KOPT-K1 (cell line): ENCODE measurements around the gene EXOC8.

Experiments
- H3K27ac ChIP-seq: fragments of 200-600 bp; sonication (generic); 2 replicates; pipeline ENCODE4 v1.5.1; 2016; ENCODE audit warnings: antibody characterized with exemption, mild to moderate bottlenecking, low read depth, low read length; ENCODE audit not compliant: poor library complexity, severe bottlenecking
- H3K36me3 ChIP-seq: fragments of 200-600 bp; sonication (generic); 2 replicates; pipeline ENCODE4 v1.5.1; 2017; ENCODE audit warnings: antibody characterized with exemption, mild to moderate bottlenecking, low read length, moderate library complexity; ENCODE audit not compliant: insufficient read depth
- H3K9me3 ChIP-seq: fragments of 200-600 bp; sonication (generic); 2 replicates; pipeline ENCODE4 v1.5.1; 2017; ENCODE audit warnings: antibody characterized with exemption, low read length, mild to moderate bottlenecking; ENCODE audit not compliant: insufficient read depth, poor library complexity, severe bottlenecking

EXOC8 gene

DNA sequence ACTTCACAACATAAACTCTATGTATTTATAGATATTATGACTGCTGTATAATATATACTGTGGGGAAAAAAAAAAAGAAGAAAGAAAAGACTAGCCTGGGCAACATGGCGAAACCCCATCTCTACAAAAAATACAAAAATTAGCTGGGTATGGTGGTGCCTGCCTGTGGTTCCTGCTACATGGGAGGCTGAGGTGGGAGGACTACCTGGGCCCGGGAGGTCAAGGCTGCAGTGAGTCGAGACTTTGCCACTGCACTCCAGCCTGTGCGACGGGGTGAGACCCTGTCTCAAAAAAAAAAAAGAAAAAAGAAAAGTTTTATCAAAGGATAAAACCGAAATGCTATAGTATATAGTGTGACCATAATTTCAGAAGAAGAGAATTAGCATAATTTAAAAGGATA is 2.7 kb downstream of the EXOC8 start:
- H3K27ac ChIP-seq, result no peak overlapping the region
- H3K36me3 ChIP-seq, result peaks cover 24% of the 10 kb centered on the region
- H3K9me3 ChIP-seq, result no peaks in the 10 kb centered on the region

GRCh38 chr1:231334079-231334666 is 3.5 kb downstream of the EXOC8 start:
- H3K27ac ChIP-seq, result no peak overlapping the region
- peaks cover 24% of the 10 kb centered on the region for H3K36me3 ChIP-seq
- H3K9me3 ChIP-seq, result no peaks in the 10 kb centered on the region

DNA sequence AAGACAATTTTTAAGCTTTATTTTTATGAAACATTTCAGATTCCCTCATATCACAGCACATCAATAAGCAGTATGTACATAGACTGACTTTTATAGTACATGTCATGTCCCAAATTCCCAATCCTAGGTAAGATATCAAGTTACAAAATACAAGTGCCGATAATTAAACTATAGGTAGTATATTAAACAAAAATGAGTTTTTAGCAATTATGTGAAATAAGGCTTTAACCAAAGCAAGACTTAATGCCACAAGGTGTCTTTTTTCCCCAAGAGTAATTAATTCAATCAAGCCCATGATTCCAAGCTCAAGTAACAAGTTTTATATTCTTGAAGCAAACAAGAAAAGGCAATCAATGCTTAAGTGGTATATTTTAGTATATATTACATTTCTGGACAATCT is 4.9 kb downstream of the EXOC8 start:
- H3K9me3 ChIP-seq, result no peaks in the 10 kb centered on the region

DNA sequence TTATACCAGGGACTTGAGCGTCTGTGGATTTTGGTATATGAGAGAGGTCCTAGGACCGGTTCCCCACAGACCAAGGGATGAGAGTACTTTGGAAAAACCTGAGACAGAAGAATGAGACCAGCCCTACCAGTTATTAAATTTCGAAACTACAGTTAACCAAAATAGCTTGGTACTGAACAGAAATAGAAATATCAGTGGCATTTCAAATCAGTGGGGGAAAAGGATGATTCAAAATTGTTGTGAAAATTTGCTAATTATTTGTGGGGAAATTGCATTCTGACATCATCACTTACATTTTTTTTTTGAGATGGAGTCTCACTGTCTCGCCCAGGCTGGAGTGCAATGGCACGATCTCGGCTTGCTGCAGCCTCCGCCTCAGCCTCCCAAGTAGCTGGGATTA is 8.2 kb downstream of the EXOC8 start:
- peaks cover 12% of the 10 kb centered on the region for H3K36me3 ChIP-seq
- H3K9me3 ChIP-seq, result no peaks in the 10 kb centered on the region
- no peak overlapping the region for H3K27ac ChIP-seq

More for the DNA sequence above, 4.9 kb downstream of the EXOC8 start:
- H3K27ac ChIP-seq, result no peak overlapping the region
- H3K36me3 ChIP-seq, result peaks cover 24% of the 10 kb centered on the region

DNA sequence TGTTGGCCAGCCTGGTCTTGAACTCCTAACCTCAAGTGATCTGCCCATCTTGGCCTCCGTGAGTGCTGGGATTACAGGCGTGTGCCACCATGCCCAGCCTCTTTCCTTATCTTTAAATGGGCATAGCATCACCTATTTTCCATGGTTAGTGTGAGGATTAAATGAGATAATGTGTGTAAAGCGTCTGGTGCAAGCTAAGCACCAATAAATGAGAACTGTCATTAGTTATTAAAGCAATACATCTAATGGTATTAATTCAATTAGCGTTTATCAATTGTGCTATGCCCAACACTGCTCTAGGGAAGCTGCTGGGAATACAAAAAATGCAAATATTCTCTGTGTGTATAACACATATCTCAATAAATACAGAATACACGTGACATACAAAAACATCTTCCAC is 10.0 kb downstream of the EXOC8 start:
- Histone ChIP-seq H3K27ac (no peak overlapping the region), H3K36me3 (no peaks in the 10 kb centered on the region), H3K9me3 (no peaks in the 10 kb centered on the region)

DNA sequence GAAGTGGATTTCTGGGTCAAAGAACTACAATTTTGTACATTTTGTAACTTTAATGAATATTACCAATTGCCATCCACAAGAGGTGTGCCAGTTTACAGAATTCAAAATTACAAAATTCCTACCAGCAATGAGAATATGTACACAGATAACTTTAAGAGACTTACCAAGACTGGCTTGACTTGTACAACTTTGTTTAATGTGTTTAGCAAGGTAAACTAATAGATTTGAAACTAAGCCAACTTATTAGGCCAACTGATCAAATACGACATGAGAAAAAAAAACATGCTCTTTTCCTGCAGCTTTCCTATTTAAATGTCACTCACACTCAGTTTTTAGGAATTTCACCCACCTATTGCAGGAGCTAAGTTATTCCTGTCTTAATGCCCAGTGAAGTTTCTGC is 11.4 kb downstream of the EXOC8 start:
- H3K27ac ChIP-seq, result no peak overlapping the region
- H3K9me3 ChIP-seq, result no peaks in the 10 kb centered on the region
- H3K36me3 ChIP-seq, result no peaks in the 10 kb centered on the region

DNA sequence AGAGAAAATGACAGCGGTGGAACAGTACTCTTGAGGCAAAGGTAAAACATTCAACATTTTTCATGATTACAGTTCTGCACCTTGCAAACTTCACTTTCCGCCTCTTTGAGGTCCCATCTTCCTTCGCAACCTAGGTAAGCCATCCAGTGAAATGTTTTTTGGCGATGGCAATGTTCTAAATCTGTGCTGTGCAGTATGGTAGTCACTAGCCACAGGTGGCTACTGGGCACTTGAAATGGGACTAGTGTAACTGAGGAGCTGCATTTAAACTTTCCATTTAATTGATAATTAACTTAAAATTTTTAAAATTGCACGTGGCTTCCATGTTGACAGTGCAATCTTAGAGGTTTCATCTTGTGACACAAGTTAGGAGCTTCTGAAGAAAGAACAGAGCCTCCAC is 13.0 kb downstream of the EXOC8 start:
- Histone ChIP-seq H3K27ac (no peak overlapping the region), H3K36me3 (no peaks in the 10 kb centered on the region), H3K9me3 (no peaks in the 10 kb centered on the region)

GRCh38 chr1:231322880-231323530 is 14.6 kb downstream of the EXOC8 start:
- Histone ChIP-seq H3K9me3 (no peaks in the 10 kb centered on the region), H3K27ac (no peak overlapping the region), H3K36me3 (no peaks in the 10 kb centered on the region)

- H3K27ac ChIP-seq, result no peak overlapping the region
- H3K9me3 ChIP-seq, result no peaks in the 10 kb centered on the region
- no peaks in the 10 kb centered on the region for H3K36me3 ChIP-seq
These were observed 18.6 kb downstream of the EXOC8 start for GRCh38 chr1:231319080-231319479.

GRCh38 chr1:231318568-231318967 is 19.1 kb downstream of the EXOC8 start:
- H3K36me3 ChIP-seq, result no peaks in the 10 kb centered on the region
- H3K27ac ChIP-seq, result no peak overlapping the region
- H3K9me3 ChIP-seq, result no peaks in the 10 kb centered on the region

DNA sequence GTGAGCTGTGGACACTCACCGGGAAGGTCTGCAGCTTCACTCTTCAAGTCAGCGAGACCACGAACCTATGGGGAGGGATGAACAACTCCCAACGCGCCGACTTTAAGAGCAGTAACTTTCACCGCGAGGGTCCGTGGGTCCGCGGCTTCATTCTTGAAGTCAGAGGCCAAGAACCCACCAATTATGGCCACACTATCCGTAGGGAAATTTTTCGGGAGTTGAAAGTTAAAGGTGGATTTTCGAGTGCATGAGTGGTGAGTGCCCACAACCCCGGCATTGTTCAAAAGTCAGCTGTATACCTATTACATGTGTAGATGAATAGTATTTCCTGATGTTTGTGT is 19.7 kb downstream of the EXOC8 start:
- Histone ChIP-seq H3K27ac (no peak overlapping the region), H3K36me3 (no peaks in the 10 kb centered on the region), H3K9me3 (no peaks in the 10 kb centered on the region)

GRCh38 chr1:231317306-231318014 is 20.2 kb downstream of the EXOC8 start:
- Histone ChIP-seq H3K36me3 (no peaks in the 10 kb centered on the region), H3K27ac (no peak overlapping the region), H3K9me3 (no peaks in the 10 kb centered on the region)

DNA sequence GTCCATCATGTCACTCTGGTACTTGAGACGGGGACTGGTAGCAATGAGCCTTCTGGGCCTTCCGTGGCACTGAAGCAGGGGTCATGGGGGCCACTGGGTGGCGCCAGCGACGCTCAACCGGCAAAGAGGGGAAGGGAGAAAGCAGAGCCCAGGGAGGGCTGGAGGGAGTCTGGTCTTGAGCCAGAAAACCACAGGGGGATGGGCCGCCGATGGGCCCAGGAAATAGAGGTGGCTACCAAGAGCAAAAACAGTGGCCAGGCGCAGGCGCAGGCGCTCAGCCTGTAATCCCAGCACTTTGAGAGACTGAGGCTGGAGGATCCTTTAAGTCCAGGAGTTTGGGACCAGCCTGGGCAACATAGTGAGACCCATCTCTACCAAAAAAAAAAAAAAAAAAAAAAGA is 21.8 kb downstream of the EXOC8 start:
- Histone ChIP-seq H3K36me3 (no peaks in the 10 kb centered on the region), H3K27ac (no peak overlapping the region), H3K9me3 (no peaks in the 10 kb centered on the region)

DNA sequence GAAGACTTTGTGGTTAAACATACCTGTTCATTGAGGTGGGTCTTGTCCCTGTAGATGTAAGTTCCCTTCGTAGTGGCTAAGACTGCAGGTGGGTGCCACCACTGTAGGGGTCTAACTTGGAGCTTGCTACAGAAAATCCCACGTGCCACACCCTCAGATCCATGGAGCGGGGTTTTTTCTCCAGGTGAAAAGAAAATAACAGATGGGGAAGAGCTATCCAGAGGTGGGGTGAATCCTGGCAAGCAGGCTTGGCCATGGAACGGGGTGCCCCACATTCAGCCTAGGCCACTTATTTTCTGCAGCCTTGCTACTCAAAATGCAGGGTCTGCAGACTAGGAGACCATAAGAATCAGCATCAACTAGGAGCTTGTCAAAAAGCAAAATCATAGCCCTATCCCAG is 24.0 kb downstream of the EXOC8 start:
- Histone ChIP-seq H3K27ac (no peak overlapping the region), H3K36me3 (no peaks in the 10 kb centered on the region), H3K9me3 (no peaks in the 10 kb centered on the region)

- Histone ChIP-seq H3K27ac (no peak overlapping the region), H3K9me3 (no peaks in the 10 kb centered on the region), H3K36me3 (no peaks in the 10 kb centered on the region)
These were observed 25.2 kb downstream of the EXOC8 start for GRCh38 chr1:231312432-231312788.
